GM18951 (cell line): ENCODE results near the gene TMC4.
"Not testable (repeated sequence)": the region's sequence is repeated elsewhere in the genome, so short reads cannot be mapped to it uniquely, and the experiment has no call there.

Experiments
- POLR2A ChIP-seq: IDR thresholded peaks from 4 replicates; pipeline ENCODE4 v1.6.1; 2011; ENCODE audit warnings: mild to moderate bottlenecking; ENCODE audit not compliant: insufficient read length, insufficient read depth; ENCODE audit errors: extremely low read depth
- in situ Hi-C: fragments of 300-500 bp; cut with MboI; formaldehyde crosslinking; loops from one replicate; pipeline ENCODE4 v1.12.0; 2022; ENCODE audit warnings: low sequenced_read_pairs, mixed read lengths, inconsistent platforms; ENCODE audit not compliant: unreplicated experiment

The TMC4 gene

GRCh38 chr19:54172471-54173358 is at the start of gene TMC4:
TSS of gene TMC4 (minus strand) at chr19:54173160. CDS start at chr19:54173117, 43 bp downstream.
- TF ChIP-seq POLR2A: no peak
- in situ Hi-C loops: loop anchor here (10.0 kb wide), 1 partner anchor 62 kb away; no protein-coding TSS in a partner anchor

GRCh38 chr19:54221947-54222346 is 49.0 kb upstream of the TMC4 start:
- in situ Hi-C loops: not testable (repeated sequence)

GRCh38 chr19:54219702-54220101 is 46.7 kb upstream of the TMC4 start:
- in situ Hi-C loops: not testable (repeated sequence)

GRCh38 chr19:54218960-54219661 is 46.2 kb upstream of the TMC4 start:
- in situ Hi-C loops: no loop called here
- TF ChIP-seq POLR2A: no peak

GRCh38 chr19:54218259-54218658 is 45.3 kb upstream of the TMC4 start:
- TF ChIP-seq POLR2A: no peak
- in situ Hi-C loops: no loop called here

GRCh38 chr19:54217517-54218247 is 44.7 kb upstream of the TMC4 start:
- in situ Hi-C loops: not testable (repeated sequence)

GRCh38 chr19:54216869-54217268 is 43.9 kb upstream of the TMC4 start:
- TF ChIP-seq POLR2A: no peak
- in situ Hi-C loops: no loop called here

- in situ Hi-C loops: not testable (repeated sequence)
These were observed 41.8 kb upstream of the TMC4 start for GRCh38 chr19:54214734-54215133.

GRCh38 chr19:54214217-54214616 is 41.3 kb upstream of the TMC4 start:
- in situ Hi-C loops: not testable (repeated sequence)

GRCh38 chr19:54211235-54211634 is 38.3 kb upstream of the TMC4 start:
- in situ Hi-C loops: no loop called here
- TF ChIP-seq POLR2A: no peak

- no peak for TF ChIP-seq POLR2A
- in situ Hi-C loops: no loop called here
These were observed 37.0 kb upstream of the TMC4 start for GRCh38 chr19:54209811-54210494.

GRCh38 chr19:54209058-54209810 is 36.3 kb upstream of the TMC4 start:
- in situ Hi-C loops: no loop called here

GRCh38 chr19:54208784-54209057 is 35.8 kb upstream of the TMC4 start:
- TF ChIP-seq POLR2A: peak; percentile 20
- in situ Hi-C loops: no loop called here

More at GRCh38 chr19:54209058-54209810, 36.3 kb upstream of the TMC4 start:
- TF ChIP-seq POLR2A: peak; percentile 11
